Small intestine (tissue), 7 donors: ENCODE results near the gene LILRB3. TPM values are rescaled to one million over a fixed set of nuclear protein-coding genes. Genes with fewer than 3 reads are reported as not detected.
"Not testable (repeated sequence)": the region's sequence is repeated elsewhere in the genome, so short reads cannot be mapped to it uniquely, and the experiment has no call there.

Experiments
- DNase-seq, 2 donors: peaks; one replicate each; pipeline versions ENCODE4 v3.0.0 to v3.0.0-alpha.2; 2013
- FAIRE-seq: peaks from 2 replicates; lab custom pipeline; 2012; peaks lifted over from hg19 to GRCh38; lab: Jason Lieb, UNC
- H3K27ac ChIP-seq, 3 donors: one replicate each; pipeline ENCODE4 v1.5.1; 2013; ENCODE audit warnings: low read length in 2 of 3, mild to moderate bottlenecking in 2 of 3, control low read depth in 1 of 3, inconsistent platforms in 1 of 3, low read depth in 1 of 3, moderate library complexity in 1 of 3
- H3K27me3 ChIP-seq, 3 donors: one replicate each; pipeline ENCODE4 v1.6.1; 2013; ENCODE audit warnings: low read length in 3 of 3, inconsistent platforms in 1 of 3; ENCODE audit not compliant: control insufficient read depth in 3 of 3, insufficient read depth in 3 of 3
- H3K36me3 ChIP-seq, 3 donors: one replicate each; pipeline ENCODE4 v1.6.1; 2013; ENCODE audit warnings: low read length in 3 of 3, inconsistent platforms in 1 of 3, low read depth in 1 of 3, mild to moderate bottlenecking in 1 of 3, moderate library complexity in 1 of 3; ENCODE audit not compliant: control insufficient read depth in 3 of 3, insufficient read depth in 2 of 3
- H3K4me1 ChIP-seq, 3 donors: one replicate each; pipeline ENCODE4 v1.6.1; 2013; ENCODE audit warnings: low read length in 2 of 3, inconsistent platforms in 1 of 3, low read depth in 1 of 3, mild to moderate bottlenecking in 1 of 3, moderate library complexity in 1 of 3; ENCODE audit not compliant: control insufficient read depth in 3 of 3, insufficient read depth in 2 of 3
- H3K4me3 ChIP-seq, 3 donors: one replicate each; pipeline ENCODE4 v1.5.1; 2013; ENCODE audit warnings: low read length in 3 of 3, control low read depth in 1 of 3, inconsistent platforms in 1 of 3, low read depth in 1 of 3, mild to moderate bottlenecking in 1 of 3, moderate library complexity in 1 of 3
- H3K9me3 ChIP-seq, 2 donors: one replicate each; pipeline ENCODE4 v1.6.1; 2013; ENCODE audit warnings: low read depth in 1 of 2, low read length in 1 of 2; ENCODE audit not compliant: control insufficient read depth in 2 of 2, insufficient read depth in 1 of 2
- WGBS, 3 donors: extraction: QIAGEN DNeasy Blood & Tissue Kit; methylation state at CpG; one replicate each; pipeline ENCODE4 v1.1.7; 2013; 5-methylcytosine and 5-hydroxymethylcytosine counted together
- polyA plus RNA-seq, 4 donors: library from polyadenylated mRNA; stranded (reverse) in 3 of 4; unstranded in 1 of 4; fragments of 200-250 nt in 3 of 4; fragments of 120-200 nt in 1 of 4; gene quantifications; one replicate each; pipeline versions ENCODE4 v1.2.1 to v1.2.3, GENCODE V29; 2013
- donor health status: healthy with polysubstance abuse.
- donor health status: control.
- donor health status: control.
- donor health status: Bipolar disorder and iron deficiency.
- donor health status: healthy.

Gene LILRB3
- polyA plus RNA-seq, 4 donors, result 0.45 to 3.6 (median 1.4) TPM

- not testable (repeated sequence) for H3K4me1 ChIP-seq, H3K27ac ChIP-seq, DNase-seq, FAIRE-seq, H3K9me3 ChIP-seq, H3K27me3 ChIP-seq, H3K36me3 ChIP-seq, H3K4me3 ChIP-seq
- 67 to 76% (median 67%) methylated on average over 6 to 7 of the region's 7 CpGs for WGBS, 3 donors
Observed at GRCh38 chr19:54221947-54222346, 860 bp downstream of the LILRB3 start.

GRCh38 chr19:54219702-54220101 is 3.1 kb downstream of the LILRB3 start:
- 55 to 67% (median 66%) methylated on average over 1 to 2 of the region's 5 CpGs for WGBS, 3 donors
- H3K36me3 ChIP-seq, H3K4me3 ChIP-seq, H3K9me3 ChIP-seq, DNase-seq, H3K27me3 ChIP-seq, H3K4me1 ChIP-seq, FAIRE-seq, H3K27ac ChIP-seq: not testable (repeated sequence)

- Histone ChIP-seq H3K36me3 (peaks cover 0 to 3% (median 0%) of the 10 kb centered on the region in 3 donors), H3K27me3 (no peaks in the 10 kb centered on the region), H3K9me3 (no peaks in the 10 kb centered on the region), H3K4me3 (no peak overlapping the region), H3K4me1 (no peaks in the 10 kb centered on the region), H3K27ac (no peak overlapping the region)
- DNase-seq (no peak), FAIRE-seq (no peak)
- 90 to 93% (median 91%) methylated on average over 27 of the region's 27 CpGs for WGBS, 3 donors
Observed at GRCh38 chr19:54218960-54219661, 3.7 kb downstream of the LILRB3 start.

- no peak overlapping the region for H3K4me3 ChIP-seq
- H3K9me3 ChIP-seq, result no peaks in the 10 kb centered on the region
- FAIRE-seq (no peak), DNase-seq (no peak)
- H3K36me3 ChIP-seq, result peaks cover 0 to 3% (median 0%) of the 10 kb centered on the region in 3 donors
- WGBS, 3 donors, result 82 to 86% (median 85%) methylated on average over 8 of the region's 8 CpGs
- no peak overlapping the region for H3K27ac ChIP-seq
- H3K4me1 ChIP-seq, result no peaks in the 10 kb centered on the region
- no peaks in the 10 kb centered on the region for H3K27me3 ChIP-seq
Observed at GRCh38 chr19:54218259-54218658, 4.5 kb downstream of the LILRB3 start.

GRCh38 chr19:54217517-54218247 is 5.1 kb downstream of the LILRB3 start:
- H3K36me3 ChIP-seq, DNase-seq, H3K27me3 ChIP-seq, H3K27ac ChIP-seq, H3K4me1 ChIP-seq, H3K9me3 ChIP-seq, H3K4me3 ChIP-seq, FAIRE-seq: not testable (repeated sequence)
- WGBS, 3 donors, result 65 to 77% (median 70%) methylated on average over 11 to 17 of the region's 20 CpGs

- DNase-seq (no peak), FAIRE-seq (no peak)
- Histone ChIP-seq H3K36me3 (peaks cover 0 to 3% (median 0%) of the 10 kb centered on the region in 3 donors), H3K27me3 (no peaks in the 10 kb centered on the region), H3K4me1 (no peaks in the 10 kb centered on the region), H3K27ac (no peak overlapping the region), H3K9me3 (no peaks in the 10 kb centered on the region), H3K4me3 (no peak overlapping the region)
- 83 to 93% (median 92%) methylated on average over 8 to 9 of the region's 9 CpGs for WGBS, 3 donors
Observed at GRCh38 chr19:54216869-54217268, 5.9 kb downstream of the LILRB3 start.

- peaks cover 3 to 16% (median 6%) of the 10 kb centered on the region in 3 donors for H3K4me1 ChIP-seq
- not testable (repeated sequence) for H3K9me3 ChIP-seq
Observed at GRCh38 chr19:54214734-54215133, 8.1 kb downstream of the LILRB3 start.

GRCh38 chr19:54214217-54214616 is 8.6 kb downstream of the LILRB3 start:
- not testable (repeated sequence) for FAIRE-seq
- WGBS, 3 donors, result 48 to 60% (median 50%) methylated on average over 3 to 5 of the region's 5 CpGs
- peaks cover 5 to 21% (median 9%) of the 10 kb centered on the region in 3 donors for H3K4me1 ChIP-seq

More at GRCh38 chr19:54214734-54215133, 8.1 kb downstream of the LILRB3 start:
- H3K27me3 ChIP-seq, H3K4me3 ChIP-seq, H3K27ac ChIP-seq, DNase-seq, FAIRE-seq, H3K36me3 ChIP-seq: not testable (repeated sequence)
- 95 to 99% (median 96%) methylated on average over 11 to 16 of the region's 19 CpGs for WGBS, 3 donors

More at GRCh38 chr19:54214217-54214616, 8.6 kb downstream of the LILRB3 start:
- not testable (repeated sequence) for H3K27ac ChIP-seq, H3K9me3 ChIP-seq, H3K36me3 ChIP-seq, H3K27me3 ChIP-seq, H3K4me3 ChIP-seq, DNase-seq
